K562 (cell line): Measurements from ENCODE around the gene PNLIPRP1. TPM values are rescaled to one million over a fixed set of nuclear protein-coding genes. Genes with fewer than 3 reads are reported as not detected.

ENCODE experiments used
- ATAC-seq: fragments of 200-7000 bp; cut with Tn5 transposase; 3 replicates; pipeline ENCODE4 v1.9.1; 2020; ENCODE audit warnings: moderate library complexity
- BruUV-seq: library from RNA; stranded (reverse); fragments of 400-500 nt; replicated peaks from 2 replicates; lab custom pipeline; 2021; lab: Mats Ljungman, UMichigan
- CTCF ChIA-PET: fragments of 300-600 bp; formaldehyde crosslinking; extraction: SDS; loops from one replicate; lab custom pipeline; 2021; ENCODE audit warnings: low intra/inter-chr PET ratio; lab: Yijun Ruan, JAX
- POLR2A ChIA-PET: fragments of 300-600, 350-650 bp; sonication (Branson Sonifier 250); formaldehyde crosslinking; extraction: SDS; loops from one replicate; lab custom pipeline; 2021; ENCODE audit warnings: antibody characterized with exemption, inconsistent platforms; lab: Yijun Ruan, JAX
- DNase-seq, 4 experiments: peaks; one replicate each; pipeline versions ENCODE4 v3.0.0 to v3.0.0-alpha.2; 2011 to 2018; ENCODE audit warnings: low spot score in 3 of 4, mixed read lengths in 3 of 4; ENCODE audit errors: extremely low read depth in 1 of 4
- FAIRE-seq: peaks from 2 replicates; lab custom pipeline; 2011; peaks lifted over from hg19 to GRCh38; lab: Jason Lieb, UNC
- H2AFZ ChIP-seq: 2 replicates; pipeline ENCODE4 v1.6.0; 2011; ENCODE audit warnings: low read depth, low read length, control low read depth, inconsistent platforms
- H3K27ac ChIP-seq: fragments of 200-600 bp; 3 replicates; pipeline ENCODE4 v1.8.0; 2011; ENCODE audit warnings: low read depth, mild to moderate bottlenecking, control low read depth, inconsistent platforms, low read length, moderate library complexity, mixed read lengths; ENCODE audit errors: extremely low read depth
- H3K27me3 ChIP-seq, 2 experiments: fragments of 300-600 bp in 1 of 2; 2 replicates in 1 of 2; 3 replicates in 1 of 2; pipeline versions ENCODE4 v1.6.0 to v1.8.0; 2011; ENCODE audit warnings: inconsistent platforms in 2 of 2, low read length in 2 of 2, mild to moderate bottlenecking in 1 of 2, mixed read lengths in 1 of 2, moderate library complexity in 1 of 2; ENCODE audit not compliant: control insufficient read depth in 2 of 2, insufficient read depth in 2 of 2
- H3K36me3 ChIP-seq: fragments of 300-600 bp; 3 replicates; pipeline ENCODE4 v1.8.0; 2011; ENCODE audit warnings: mild to moderate bottlenecking, low read length, inconsistent platforms; ENCODE audit not compliant: control insufficient read depth, insufficient read depth
- H3K4me1 ChIP-seq, 2 experiments: fragments of 200-600 bp in 1 of 2; replicated peaks in 1 of 2; 2 replicates in 1 of 2; 3 replicates in 1 of 2; pipeline versions ENCODE4 v1.5.1 to v1.8.0; 2011; ENCODE audit warnings: inconsistent platforms in 2 of 2, low read length in 2 of 2, mild to moderate bottlenecking in 1 of 2, mixed read lengths in 1 of 2, moderate library complexity in 1 of 2; ENCODE audit not compliant: control insufficient read depth in 2 of 2, insufficient read depth in 2 of 2
- H3K4me2 ChIP-seq: 2 replicates; pipeline ENCODE4 v1.6.1; 2011; ENCODE audit warnings: low read length, control low read depth, inconsistent platforms, mixed read lengths; ENCODE audit not compliant: insufficient read depth
- H3K4me3 ChIP-seq: fragments of 200-600 bp; sonication (generic), shearing (Covaris generic); 2 replicates; pipeline ENCODE4 v1.5.1; 2016; ENCODE audit warnings: control low read depth, inconsistent platforms
- H3K79me2 ChIP-seq: fragments of 200-600 bp; 3 replicates; pipeline ENCODE4 v1.8.0; 2011; ENCODE audit warnings: low read length, inconsistent platforms; ENCODE audit not compliant: control insufficient read depth, insufficient read depth
- H3K9ac ChIP-seq, 2 experiments: 2 replicates each; pipeline versions ENCODE4 v1.6.0 to v1.6.1; 2011; ENCODE audit warnings: low read depth in 2 of 2, low read length in 2 of 2, control low read depth in 1 of 2, inconsistent platforms in 1 of 2, mild to moderate bottlenecking in 1 of 2, mixed read lengths in 1 of 2; ENCODE audit not compliant: insufficient read depth in 1 of 2
- H3K9me1 ChIP-seq: one replicate; pipeline ENCODE4 v1.6.0; 2011; ENCODE audit warnings: inconsistent platforms, mild to moderate bottlenecking, low read length, moderate library complexity; ENCODE audit not compliant: control insufficient read depth, insufficient read depth
- H3K9me3 ChIP-seq: replicated peaks from 2 replicates; pipeline ENCODE4 v1.5.1; 2011; ENCODE audit warnings: low read depth, low read length, inconsistent platforms; ENCODE audit not compliant: control insufficient read depth, insufficient read depth
- H4K20me1 ChIP-seq: replicated peaks from 2 replicates; pipeline ENCODE4 v1.6.1; 2011; ENCODE audit warnings: low read length, inconsistent platforms, mixed read lengths; ENCODE audit not compliant: control insufficient read depth, insufficient read depth
- CEBPG ChIP-seq, 3 experiments: fragments of 200-800 bp in 1 of 3; sonication (Bioruptor generic) in 1 of 3; sonication (generic) in 1 of 3; formaldehyde crosslinking in 1 of 3; IDR thresholded peaks in 2 of 3; conservative IDR thresholded peaks in 1 of 3; 2 replicates each; pipeline versions ENCODE4 v1.6.1 to v1.8.0; 2016 to 2022; ENCODE audit warnings: missing compliant biosample characterization in 2 of 3, missing genetic modification characterization in 2 of 3, mild to moderate bottlenecking in 1 of 3, missing genetic modification reagents in 1 of 3
- GATAD2B ChIP-seq: fragments of 450-650 bp; IDR thresholded peaks from 2 replicates; pipeline ENCODE4 v1.6.1; 2017; ENCODE audit warnings: mild to moderate bottlenecking, borderline replicate concordance
- HDAC8 ChIP-seq: fragments of 450-650 bp; IDR thresholded peaks from 2 replicates; pipeline ENCODE4 v1.6.1; 2016; ENCODE audit warnings: mild to moderate bottlenecking, missing genetic modification characterization, moderate library complexity, missing compliant biosample characterization
- KLF1 ChIP-seq: fragments of 450-650 bp; IDR thresholded peaks from 2 replicates; pipeline ENCODE4 v1.6.1; 2016; ENCODE audit warnings: missing genetic modification characterization, missing compliant biosample characterization
- POLR2B ChIP-seq: fragments of 450-650 bp; IDR thresholded peaks from 2 replicates; pipeline ENCODE4 v1.6.1; 2018; ENCODE audit warnings: low read depth; ENCODE audit not compliant: partially characterized antibody
- RHOXF2B ChIP-seq: fragments of 250-450 bp; sonication (Bioruptor Pico); conservative IDR thresholded peaks from 2 replicates; pipeline ENCODE4 v1.5.1; 2021
- SAFB2 ChIP-seq: fragments of 200-400 bp; formaldehyde crosslinking; IDR thresholded peaks from 2 replicates; pipeline ENCODE4 v1.6.1; 2018; ENCODE audit warnings: borderline replicate concordance, low read length, low read depth, moderate library complexity; ENCODE audit not compliant: severe bottlenecking
- SMAD4 ChIP-seq: fragments of 250-450 bp; sonication (Bioruptor Pico); conservative IDR thresholded peaks from 2 replicates; pipeline ENCODE4 v1.8.0; 2021; ENCODE audit warnings: inconsistent platforms, mild to moderate bottlenecking, moderate library complexity
- XRCC4 ChIP-seq: IDR thresholded peaks from one replicate; pipeline ENCODE4 v1.6.1; 2011; ENCODE audit not compliant: insufficient read depth, insufficient read length; ENCODE audit errors: extremely low read depth
- ZFPM2 ChIP-seq: fragments of 250-450 bp; sonication (Bioruptor Pico); IDR thresholded peaks from 2 replicates; pipeline ENCODE4 v1.5.1; 2022; ENCODE audit warnings: mild to moderate bottlenecking
- ZNF57 ChIP-seq: fragments of 450-650 bp; formaldehyde crosslinking; IDR thresholded peaks from 2 replicates; pipeline ENCODE4 v1.4.0; 2020; ENCODE audit warnings: mild to moderate bottlenecking, moderate library complexity
- WGBS: fragments of 100-300 bp; shearing (Covaris generic); methylation state at CpG from one replicate; pipeline ENCODE4 v1.1.6; 2016; ENCODE audit warnings: low coverage, mixed read lengths; ENCODE audit not compliant: insufficient coverage; ENCODE audit errors: missing lambda C conversion rate; 5-methylcytosine and 5-hydroxymethylcytosine counted together
- in situ Hi-C: fragments of 300-500 bp; cut with MboI; formaldehyde crosslinking; loops from 4 replicates; pipeline ENCODE4 v1.15.0; 2018; ENCODE audit warnings: inconsistent platforms, mixed read lengths
- intact Hi-C: fragments of 100-400 bp; cut with micrococcal nuclease; formaldehyde crosslinking; loops from 2 replicates; pipeline ENCODE4 v1.14.2; 2022
- polyA plus RNA-seq, 8 experiments: library from polyadenylated mRNA; depleted of rRNA in 4 of 8; stranded (reverse) in 5 of 8; unstranded in 3 of 8; fragments of >200 nt; fragmentation: Nextera tagmentation in 2 of 8; fragmentation: Illumina TruSeq in 1 of 8; extraction: Ambion mirVana in 2 of 8; extraction: Trizol in 1 of 8; gene quantifications; 2 replicates each; pipeline versions ENCODE4 v1.2.1 to v1.2.3, GENCODE V29; 2011 to 2014; ENCODE audit warnings: inconsistent platforms in 1 of 8, missing spikeins in 1 of 8
- total RNA-seq, 7 experiments: library from RNA; depleted of rRNA in 6 of 7; stranded (reverse); fragments of >200 nt in 6 of 7; fragmentation: Illumina TruSeq in 2 of 7; extraction: Trizol in 2 of 7; gene quantifications; 2 replicates each; pipeline versions ENCODE4 v1.2.1 to v1.2.3, GENCODE V29; 2011 to 2021; ENCODE audit warnings: low replicate concordance in 1 of 7
- TF ChIP-seq, protein P1 (sequence below): sonication (generic); formaldehyde crosslinking; IDR thresholded peaks from 2 replicates; pipeline ENCODE4 v1.5.0; 2020; ENCODE audit warnings: missing genetic modification reagents
- TF ChIP-seq, protein P2 (sequence below): fragments of 200-800 bp; sonication (Bioruptor generic); IDR thresholded peaks from 2 replicates; pipeline ENCODE4 v1.6.1; 2017; ENCODE audit warnings: missing genetic modification characterization, missing compliant biosample characterization
- TF ChIP-seq, protein P3 (sequence below), 2 experiments: IDR thresholded peaks; 2 replicates each; pipeline ENCODE4 v1.6.1; 2011; ENCODE audit warnings: borderline replicate concordance in 1 of 2, control low read depth in 1 of 2, low read depth in 1 of 2, low read length in 1 of 2, mild to moderate bottlenecking in 1 of 2, mixed read lengths in 1 of 2, moderate library complexity in 1 of 2; ENCODE audit not compliant: insufficient read depth in 1 of 2, insufficient read length in 1 of 2, poor library complexity in 1 of 2, severe bottlenecking in 1 of 2; ENCODE audit errors: extremely low read depth in 1 of 2
- TF ChIP-seq, protein P4 (sequence below): fragments of 250-450 bp; sonication (Bioruptor Pico); IDR thresholded peaks from 2 replicates; pipeline ENCODE4 v1.9.0; 2021; ENCODE audit warnings: mild to moderate bottlenecking

PNLIPRP1 gene
- total and polyA plus RNA-seq, 9 of the 15 experiments (the other 6 are each of a cell fraction or from before 2014, with no cell fraction given), result 0.60 TPM; not detected in 8

DNA sequence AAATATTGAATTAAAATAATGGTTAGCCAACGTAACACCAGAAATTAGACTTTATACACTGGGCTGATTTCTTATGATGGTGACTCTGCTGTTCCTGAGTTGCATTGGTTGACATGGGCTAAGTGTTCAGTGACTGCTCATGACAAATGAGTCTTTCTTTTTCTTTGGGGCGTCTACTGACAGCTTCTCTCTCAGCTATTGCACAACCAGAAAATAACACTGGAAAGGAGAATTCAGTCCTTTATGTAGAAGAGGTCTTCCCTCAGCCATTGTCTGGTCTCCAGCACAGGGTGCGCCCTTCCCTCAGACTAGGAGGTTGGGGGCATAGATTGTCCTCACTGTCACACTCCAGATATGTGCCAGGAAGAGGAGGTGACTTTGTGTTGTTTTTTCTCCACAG is 23.4 kb upstream of the PNLIPRP1 start (continued):
- TF ChIP-seq XRCC4, result no peak
- TF ChIP-seq, protein P1, sequence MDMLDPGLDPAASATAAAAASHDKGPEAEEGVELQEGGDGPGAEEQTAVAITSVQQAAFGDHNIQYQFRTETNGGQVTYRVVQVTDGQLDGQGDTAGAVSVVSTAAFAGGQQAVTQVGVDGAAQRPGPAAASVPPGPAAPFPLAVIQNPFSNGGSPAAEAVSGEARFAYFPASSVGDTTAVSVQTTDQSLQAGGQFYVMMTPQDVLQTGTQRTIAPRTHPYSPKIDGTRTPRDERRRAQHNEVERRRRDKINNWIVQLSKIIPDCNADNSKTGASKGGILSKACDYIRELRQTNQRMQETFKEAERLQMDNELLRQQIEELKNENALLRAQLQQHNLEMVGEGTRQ (CRISPR knock-in tag), result no peak
- no peak for TF ChIP-seq SMAD4 (CRISPR knock-in tag)
- TF ChIP-seq, protein P2, sequence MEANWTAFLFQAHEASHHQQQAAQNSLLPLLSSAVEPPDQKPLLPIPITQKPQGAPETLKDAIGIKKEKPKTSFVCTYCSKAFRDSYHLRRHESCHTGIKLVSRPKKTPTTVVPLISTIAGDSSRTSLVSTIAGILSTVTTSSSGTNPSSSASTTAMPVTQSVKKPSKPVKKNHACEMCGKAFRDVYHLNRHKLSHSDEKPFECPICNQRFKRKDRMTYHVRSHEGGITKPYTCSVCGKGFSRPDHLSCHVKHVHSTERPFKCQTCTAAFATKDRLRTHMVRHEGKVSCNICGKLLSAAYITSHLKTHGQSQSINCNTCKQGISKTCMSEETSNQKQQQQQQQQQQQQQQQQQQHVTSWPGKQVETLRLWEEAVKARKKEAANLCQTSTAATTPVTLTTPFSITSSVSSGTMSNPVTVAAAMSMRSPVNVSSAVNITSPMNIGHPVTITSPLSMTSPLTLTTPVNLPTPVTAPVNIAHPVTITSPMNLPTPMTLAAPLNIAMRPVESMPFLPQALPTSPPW (CRISPR knock-in tag), result no peak
- no peak for TF ChIP-seq KLF1 (tag)
- TF ChIP-seq ZFPM2 (CRISPR knock-in tag), result no peak

DNA sequence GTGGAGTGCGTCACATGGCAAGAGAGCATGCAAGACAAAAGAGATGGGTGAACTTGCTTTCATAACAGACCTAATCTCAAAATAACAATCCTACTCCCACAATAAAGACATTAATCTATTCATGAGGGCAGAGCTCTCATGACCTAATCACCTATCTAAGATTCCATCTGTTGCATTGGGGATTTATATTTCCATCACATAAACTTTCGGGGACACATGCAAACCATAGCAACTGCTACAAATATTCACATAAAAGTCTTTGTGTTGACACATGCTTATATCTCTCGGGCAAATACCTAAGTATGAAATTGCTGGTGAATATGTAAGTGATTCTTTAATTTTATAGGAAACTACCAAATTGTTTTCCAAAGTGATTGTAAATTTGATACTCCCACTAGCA is 16.0 kb upstream of the PNLIPRP1 start:
- CTCF ChIA-PET, result no interaction called here
- Histone ChIP-seq H3K27me3 (no peaks in the 10 kb centered on the region), H3K27ac (no peak overlapping the region), H3K4me3 (no peak overlapping the region), H3K79me2 (no peaks in the 10 kb centered on the region), H3K9ac (no peak overlapping the region), H3K4me1 (no peaks in the 10 kb centered on the region), H3K9me3 (no peaks in the 10 kb centered on the region), H2AFZ (no peak overlapping the region), H4K20me1 (no peaks in the 10 kb centered on the region), H3K36me3 (no peaks in the 10 kb centered on the region), H3K4me2 (no peak overlapping the region), H3K9me1 (no peaks in the 10 kb centered on the region)
- in situ Hi-C loops, result no loop called here
- ATAC-seq (no peak), DNase-seq (no peak), FAIRE-seq (no peak)
- POLR2A ChIA-PET, result no interaction called here
- 0% methylated on average over 3 of the region's 3 CpGs for WGBS
- no TSS peak for BruUV-seq
- intact Hi-C loops, result no loop called here
- TF ChIP-seq POLR2B, result no peak
- no peak for TF ChIP-seq CEBPG (CRISPR knock-in tag; IDR thresholded peaks at IDR 0.05)
- no peak for TF ChIP-seq CEBPG (tag; conservative IDR thresholded peaks at IDR 0.05 in 1 of 2, IDR thresholded peaks at IDR 0.05 in 1 of 2)
- TF ChIP-seq, protein P3, sequence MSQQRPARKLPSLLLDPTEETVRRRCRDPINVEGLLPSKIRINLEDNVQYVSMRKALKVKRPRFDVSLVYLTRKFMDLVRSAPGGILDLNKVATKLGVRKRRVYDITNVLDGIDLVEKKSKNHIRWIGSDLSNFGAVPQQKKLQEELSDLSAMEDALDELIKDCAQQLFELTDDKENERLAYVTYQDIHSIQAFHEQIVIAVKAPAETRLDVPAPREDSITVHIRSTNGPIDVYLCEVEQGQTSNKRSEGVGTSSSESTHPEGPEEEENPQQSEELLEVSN (IDR thresholded peaks at IDR 0.05; ENCODE audit: borderline replicate concordance in 1 of 2, extremely low read depth in 1 of 2, insufficient read depth in 1 of 2, insufficient read length in 1 of 2, low read depth in 1 of 2, low read length in 1 of 2, poor library complexity in 1 of 2, severe bottlenecking in 1 of 2), result no peak
- no peak for TF ChIP-seq RHOXF2B (CRISPR knock-in tag)
- TF ChIP-seq SMAD4 (CRISPR knock-in tag), result no peak
- no peak for TF ChIP-seq GATAD2B
- TF ChIP-seq HDAC8 (tag), result no peak
- TF ChIP-seq, protein P4, sequence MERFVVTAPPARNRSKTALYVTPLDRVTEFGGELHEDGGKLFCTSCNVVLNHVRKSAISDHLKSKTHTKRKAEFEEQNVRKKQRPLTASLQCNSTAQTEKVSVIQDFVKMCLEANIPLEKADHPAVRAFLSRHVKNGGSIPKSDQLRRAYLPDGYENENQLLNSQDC (CRISPR knock-in tag), result no peak
- no peak for TF ChIP-seq ZNF57 (CRISPR knock-in tag)
- TF ChIP-seq SAFB2, result no peak
